GM04504 (cell line): ENCODE results near the gene CCL13.

Experiments
- DNase-seq: peaks from one replicate; pipeline ENCODE4 v3.0.0-alpha.2; 2012; ENCODE audit warnings: low read depth

CCL13 gene

DNA sequence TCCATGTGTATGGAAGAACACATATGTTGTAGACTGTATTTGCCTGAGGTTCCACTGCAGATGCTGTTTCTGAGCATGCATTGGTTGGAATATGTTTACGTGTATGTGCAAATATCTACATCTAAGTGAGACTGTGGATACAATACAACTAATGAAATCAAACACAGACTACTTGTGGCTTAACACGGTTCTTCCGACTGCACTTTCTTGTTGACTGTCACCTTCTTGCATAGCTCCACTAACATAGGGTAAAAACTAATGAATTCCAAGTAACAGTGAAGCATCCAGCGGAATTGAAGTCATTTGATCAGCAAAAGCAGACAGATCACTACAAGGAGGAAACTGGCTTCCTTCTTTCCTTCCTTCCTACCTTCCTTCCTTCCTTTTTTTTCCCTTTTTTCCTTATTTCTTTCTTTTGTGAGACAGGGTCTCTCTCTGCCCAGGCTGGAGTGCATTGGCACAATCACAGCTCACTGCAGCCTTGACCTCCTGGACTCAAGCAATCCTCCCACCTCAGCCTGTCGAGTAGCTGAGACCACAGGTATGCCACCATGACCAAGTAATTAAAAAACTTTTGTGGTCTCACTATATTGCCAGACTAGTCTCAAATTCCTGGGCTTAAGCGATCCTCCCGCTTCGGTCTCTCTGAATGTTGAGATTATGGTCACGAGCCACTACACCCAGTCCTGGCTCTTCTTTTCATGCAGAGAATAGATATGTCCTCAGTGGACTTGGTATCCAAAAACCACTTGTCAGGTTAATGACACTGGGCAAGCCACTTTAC lies 28.7 kb downstream of the CCL13 start:
- no peak for DNase-seq

DNA sequence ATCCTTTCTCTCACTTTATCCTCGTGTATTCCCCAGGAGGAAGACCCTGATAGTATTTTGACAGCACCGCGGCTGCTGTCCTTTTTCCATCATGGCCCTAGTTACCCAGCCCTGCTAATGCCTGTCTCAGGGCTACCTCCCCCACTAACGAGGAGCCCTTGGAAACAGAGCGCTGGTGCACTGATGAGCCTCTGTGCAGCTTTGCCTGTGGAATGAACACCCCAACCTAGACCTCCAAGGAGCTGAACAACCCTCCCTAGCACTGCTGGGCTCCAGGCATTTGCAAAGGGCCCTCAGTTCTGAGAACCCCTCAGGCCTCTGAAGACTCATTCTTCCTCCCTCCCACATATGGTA lies 30.0 kb downstream of the CCL13 start:
- no peak for DNase-seq

- no peak for DNase-seq
Measured at GRCh38 chr17:34386697-34387550, 30.6 kb downstream of the CCL13 start.

- no peak for DNase-seq
Measured at GRCh38 chr17:34387566-34387965, 31.3 kb downstream of the CCL13 start.

GRCh38 chr17:34389126-34389750 lies 33.0 kb downstream of the CCL13 start:
- no peak for DNase-seq

DNA sequence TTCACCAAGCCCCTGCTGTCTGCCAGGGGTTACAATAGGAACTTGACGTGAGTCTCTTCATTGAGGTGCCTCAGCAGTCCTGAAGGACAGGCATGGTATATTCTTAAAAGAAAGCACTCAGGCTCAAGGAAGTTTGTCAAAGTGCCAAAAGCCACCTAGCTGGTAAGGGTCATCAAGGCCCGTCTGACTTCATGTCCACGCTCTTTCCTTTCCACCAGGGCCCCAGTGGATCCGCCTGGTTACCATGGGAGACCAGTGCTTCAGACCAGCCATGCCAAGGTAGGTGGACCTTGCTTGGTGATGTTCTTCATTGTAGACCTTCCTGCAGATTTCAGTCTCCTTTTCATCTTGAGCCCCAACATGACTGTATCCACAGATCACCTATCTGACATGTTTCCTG lies 34.4 kb downstream of the CCL13 start:
- no peak for DNase-seq

- no peak for DNase-seq
Measured at GRCh38 chr17:34391241-34391640, 35.0 kb downstream of the CCL13 start.

- DNase-seq: no peak
Measured at GRCh38 chr17:34393401-34393800, 37.1 kb downstream of the CCL13 start.

- no peak for DNase-seq
Measured at GRCh38 chr17:34397265-34397664, 41.0 kb downstream of the CCL13 start.

- DNase-seq: no peak
Measured at GRCh38 chr17:34398990-34399389, 42.7 kb downstream of the CCL13 start.

GRCh38 chr17:34399725-34400124 lies 43.4 kb downstream of the CCL13 start:
- DNase-seq: no peak

- DNase-seq: no peak
Measured at GRCh38 chr17:34400301-34400931, 44.1 kb downstream of the CCL13 start.

- DNase-seq: no peak
Measured at GRCh38 chr17:34401165-34401564, 44.9 kb downstream of the CCL13 start.

- no peak for DNase-seq
Measured at GRCh38 chr17:34403006-34403405, 46.7 kb downstream of the CCL13 start.

- no peak for DNase-seq
Measured at GRCh38 chr17:34406226-34406625, 49.9 kb downstream of the CCL13 start.
